ENCODE measurements around the gene ZCCHC9. TPM values are rescaled to one million over a fixed set of nuclear protein-coding genes. Genes with fewer than 3 reads are reported as not detected.
"Not testable (repeated sequence)": the region's sequence is repeated elsewhere in the genome, so short reads cannot be mapped to it uniquely, and the experiment has no call there.

ZCCHC9 gene
- total and polyA plus RNA-seq, 2 donors (not counting 1 experiment from before 2014, with no cell fraction given), result 44.4 to 50.9 TPM

GRCh38 chr5:81337803-81338202 lies 36.4 kb downstream of the ZCCHC9 start:
- H3K4me2 ChIP-seq (ENCODE audit: extremely low read depth, insufficient read depth, low read length), result no peak overlapping the region
- no peaks in the 10 kb centered on the region for H4K20me1 ChIP-seq (ENCODE audit: control insufficient read depth, extremely low read depth, insufficient read depth, low read length)
- no peak overlapping the region for H3K27ac ChIP-seq (ENCODE audit: insufficient read depth, low read length)
- H3K79me2 ChIP-seq (ENCODE audit: control insufficient read depth, insufficient read depth, low read length), result no peaks in the 10 kb centered on the region
- H3K9me3 ChIP-seq (ENCODE audit: control insufficient read depth, insufficient read depth, low read depth, low read length), result no peaks in the 10 kb centered on the region
- no peak for DNase-seq (ENCODE audit: low read depth in 2 of 2)
- no peak overlapping the region for H3K9ac ChIP-seq (ENCODE audit: insufficient read depth, low read length)
- no peak for TF ChIP-seq CTCF (conservative IDR thresholded peaks at IDR 0.05 in 1 of 2, IDR thresholded peaks at IDR 0.05 in 1 of 2; ENCODE audit: low read depth in 1 of 2, low read length in 2 of 2)
- TF ChIP-seq EZH2 (IDR thresholded peaks at IDR 0.05; ENCODE audit: low read length, missing control alignments), result no peak
- H3K27me3 ChIP-seq (ENCODE audit: control insufficient read depth, insufficient read depth, low read length), result no peaks in the 10 kb centered on the region
- no peak overlapping the region for H2AFZ ChIP-seq (ENCODE audit: low read length)
- H3K4me1 ChIP-seq (ENCODE audit: control insufficient read depth, extremely low read depth, insufficient read depth, low read length), result no peaks in the 10 kb centered on the region
- no peaks in the 10 kb centered on the region for H3K36me3 ChIP-seq (ENCODE audit: control insufficient read depth, insufficient read depth, low read length)
- no peak overlapping the region for H3K4me3 ChIP-seq (replicated peaks in 1 of 4; ENCODE audit: control extremely low read depth in 1 of 4, insufficient read depth in 1 of 4, low read depth in 3 of 4, low read length in 4 of 4)

GRCh38 chr5:81338213-81338612 lies 36.8 kb downstream of the ZCCHC9 start:
- not testable (repeated sequence) for H3K4me1 ChIP-seq (ENCODE audit: control insufficient read depth, extremely low read depth, insufficient read depth, low read length); H2AFZ ChIP-seq (ENCODE audit: low read length); H3K36me3 ChIP-seq (ENCODE audit: control insufficient read depth, insufficient read depth, low read length); H3K9ac ChIP-seq (ENCODE audit: insufficient read depth, low read length); H3K27me3 ChIP-seq (ENCODE audit: control insufficient read depth, insufficient read depth, low read length); H3K9me3 ChIP-seq (ENCODE audit: control insufficient read depth, insufficient read depth, low read depth, low read length); H4K20me1 ChIP-seq (ENCODE audit: control insufficient read depth, extremely low read depth, insufficient read depth, low read length); H3K4me3 ChIP-seq (replicated peaks in 1 of 4; ENCODE audit: control extremely low read depth in 1 of 4, insufficient read depth in 1 of 4, low read depth in 3 of 4, low read length in 4 of 4); DNase-seq (ENCODE audit: low read depth in 2 of 2); H3K27ac ChIP-seq (ENCODE audit: insufficient read depth, low read length); H3K4me2 ChIP-seq (ENCODE audit: extremely low read depth, insufficient read depth, low read length); H3K79me2 ChIP-seq (ENCODE audit: control insufficient read depth, insufficient read depth, low read length)

GRCh38 chr5:81344736-81345135 lies 43.3 kb downstream of the ZCCHC9 start:
- H3K4me3 ChIP-seq (replicated peaks in 1 of 4; ENCODE audit: control extremely low read depth in 1 of 4, insufficient read depth in 1 of 4, low read depth in 3 of 4, low read length in 4 of 4), result no peak overlapping the region
- no peak overlapping the region for H3K27ac ChIP-seq (ENCODE audit: insufficient read depth, low read length)
- no peaks in the 10 kb centered on the region for H4K20me1 ChIP-seq (ENCODE audit: control insufficient read depth, extremely low read depth, insufficient read depth, low read length)
- H3K9me3 ChIP-seq (ENCODE audit: control insufficient read depth, insufficient read depth, low read depth, low read length), result no peaks in the 10 kb centered on the region
- no peaks in the 10 kb centered on the region for H3K36me3 ChIP-seq (ENCODE audit: control insufficient read depth, insufficient read depth, low read length)
- H3K4me1 ChIP-seq (ENCODE audit: control insufficient read depth, extremely low read depth, insufficient read depth, low read length), result no peaks in the 10 kb centered on the region
- no peak overlapping the region for H3K4me2 ChIP-seq (ENCODE audit: extremely low read depth, insufficient read depth, low read length)
- H3K27me3 ChIP-seq (ENCODE audit: control insufficient read depth, insufficient read depth, low read length), result no peaks in the 10 kb centered on the region
- H3K79me2 ChIP-seq (ENCODE audit: control insufficient read depth, insufficient read depth, low read length), result no peaks in the 10 kb centered on the region
- no peak for DNase-seq (ENCODE audit: low read depth in 2 of 2)
- TF ChIP-seq EZH2 (IDR thresholded peaks at IDR 0.05; ENCODE audit: low read length, missing control alignments), result no peak
- no peak overlapping the region for H3K9ac ChIP-seq (ENCODE audit: insufficient read depth, low read length)
- no peak overlapping the region for H2AFZ ChIP-seq (ENCODE audit: low read length)

- Histone ChIP-seq H2AFZ (ENCODE audit: low read length) (no peak overlapping the region), H3K4me2 (ENCODE audit: extremely low read depth, insufficient read depth, low read length) (no peak overlapping the region), H3K9me3 (ENCODE audit: control insufficient read depth, insufficient read depth, low read depth, low read length) (no peaks in the 10 kb centered on the region), H3K4me3 (replicated peaks in 1 of 4; ENCODE audit: control extremely low read depth in 1 of 4, insufficient read depth in 1 of 4, low read depth in 3 of 4, low read length in 4 of 4) (no peak overlapping the region), H3K9ac (ENCODE audit: insufficient read depth, low read length) (no peak overlapping the region), H3K36me3 (ENCODE audit: control insufficient read depth, insufficient read depth, low read length) (no peaks in the 10 kb centered on the region), H3K27ac (ENCODE audit: insufficient read depth, low read length) (no peak overlapping the region), H3K79me2 (ENCODE audit: control insufficient read depth, insufficient read depth, low read length) (no peaks in the 10 kb centered on the region), H3K27me3 (ENCODE audit: control insufficient read depth, insufficient read depth, low read length) (no peaks in the 10 kb centered on the region), H3K4me1 (ENCODE audit: control insufficient read depth, extremely low read depth, insufficient read depth, low read length) (no peaks in the 10 kb centered on the region), H4K20me1 (ENCODE audit: control insufficient read depth, extremely low read depth, insufficient read depth, low read length) (no peaks in the 10 kb centered on the region)
- DNase-seq (ENCODE audit: low read depth in 2 of 2), result no peak
- no peak for TF ChIP-seq EZH2 (IDR thresholded peaks at IDR 0.05; ENCODE audit: low read length, missing control alignments)
- no peak for TF ChIP-seq CTCF (conservative IDR thresholded peaks at IDR 0.05 in 1 of 2, IDR thresholded peaks at IDR 0.05 in 1 of 2; ENCODE audit: low read depth in 1 of 2, low read length in 2 of 2)
Measured at GRCh38 chr5:81345411-81346003, 44.1 kb downstream of the ZCCHC9 start.
